IPS-15b (cell line): ENCODE results near the gene FUBP1.

ENCODE experiments used
- H3K27me3 ChIP-seq: one replicate; pipeline ENCODE4 v1.6.1; 2013; ENCODE audit warnings: low read length; ENCODE audit not compliant: control insufficient read depth, insufficient read depth
- H3K36me3 ChIP-seq: one replicate; pipeline ENCODE4 v1.6.1; 2013; ENCODE audit warnings: low read length; ENCODE audit not compliant: control insufficient read depth, insufficient read depth
- H3K4me1 ChIP-seq: one replicate; pipeline ENCODE4 v1.6.1; 2013; ENCODE audit warnings: mild to moderate bottlenecking, low read length; ENCODE audit not compliant: control insufficient read depth, insufficient read depth
- H3K4me3 ChIP-seq: one replicate; pipeline ENCODE4 v1.5.1; 2013; ENCODE audit warnings: low read depth, low read length
- H3K9ac ChIP-seq: one replicate; pipeline ENCODE4 v1.6.1; 2013; ENCODE audit warnings: low read depth, mild to moderate bottlenecking, low read length
- H3K9me3 ChIP-seq: one replicate; pipeline ENCODE4 v1.6.1; 2013; ENCODE audit warnings: mild to moderate bottlenecking, low read length; ENCODE audit not compliant: control insufficient read depth, insufficient read depth

Gene FUBP1

GRCh38 chr1:77958850-77959249 is 20.0 kb downstream of the FUBP1 start:
- H3K27me3 ChIP-seq = no peaks in the 10 kb centered on the region
- no peak overlapping the region for H3K4me3 ChIP-seq
- H3K36me3 ChIP-seq = peaks cover 73% of the 10 kb centered on the region
- H3K4me1 ChIP-seq = no peaks in the 10 kb centered on the region
- H3K9me3 ChIP-seq = no peaks in the 10 kb centered on the region
- no peak overlapping the region for H3K9ac ChIP-seq

GRCh38 chr1:77958391-77958790 is 20.5 kb downstream of the FUBP1 start:
- Histone ChIP-seq H3K9me3 (no peaks in the 10 kb centered on the region), H3K9ac (no peak overlapping the region), H3K4me3 (no peak overlapping the region), H3K4me1 (no peaks in the 10 kb centered on the region), H3K27me3 (no peaks in the 10 kb centered on the region), H3K36me3 (peaks cover 73% of the 10 kb centered on the region)

GRCh38 chr1:77956464-77956863 is 22.4 kb downstream of the FUBP1 start:
- Histone ChIP-seq H3K4me1 (no peaks in the 10 kb centered on the region), H3K36me3 (peaks cover 58% of the 10 kb centered on the region), H3K4me3 (no peak overlapping the region), H3K9me3 (no peaks in the 10 kb centered on the region), H3K9ac (no peak overlapping the region), H3K27me3 (no peaks in the 10 kb centered on the region)

GRCh38 chr1:77955709-77956108 is 23.2 kb downstream of the FUBP1 start:
- no peaks in the 10 kb centered on the region for H3K27me3 ChIP-seq
- H3K4me3 ChIP-seq = no peak overlapping the region
- H3K4me1 ChIP-seq = no peaks in the 10 kb centered on the region
- no peaks in the 10 kb centered on the region for H3K9me3 ChIP-seq
- no peak overlapping the region for H3K9ac ChIP-seq
- H3K36me3 ChIP-seq = peaks cover 53% of the 10 kb centered on the region

- H3K9ac ChIP-seq = no peak overlapping the region
- peaks cover 43% of the 10 kb centered on the region for H3K36me3 ChIP-seq
- no peak overlapping the region for H3K4me3 ChIP-seq
Observed at GRCh38 chr1:77954521-77954920, 24.4 kb downstream of the FUBP1 start.

GRCh38 chr1:77953907-77954306 is 25.0 kb downstream of the FUBP1 start:
- Histone ChIP-seq H3K4me3 (no peak overlapping the region), H3K36me3 (peaks cover 39% of the 10 kb centered on the region), H3K4me1 (no peaks in the 10 kb centered on the region), H3K9me3 (no peaks in the 10 kb centered on the region), H3K9ac (no peak overlapping the region), H3K27me3 (no peaks in the 10 kb centered on the region)

More at GRCh38 chr1:77954521-77954920, 24.4 kb downstream of the FUBP1 start:
- Histone ChIP-seq H3K27me3 (no peaks in the 10 kb centered on the region), H3K4me1 (no peaks in the 10 kb centered on the region), H3K9me3 (no peaks in the 10 kb centered on the region)

GRCh38 chr1:77951328-77951727 is 27.5 kb downstream of the FUBP1 start:
- H3K36me3 ChIP-seq = peaks cover 28% of the 10 kb centered on the region

GRCh38 chr1:77950873-77951272 is 28.0 kb downstream of the FUBP1 start:
- no peaks in the 10 kb centered on the region for H3K27me3 ChIP-seq
- H3K4me1 ChIP-seq = no peaks in the 10 kb centered on the region
- no peaks in the 10 kb centered on the region for H3K9me3 ChIP-seq
- H3K9ac ChIP-seq = no peak overlapping the region
- H3K4me3 ChIP-seq = no peak overlapping the region
- peaks cover 24% of the 10 kb centered on the region for H3K36me3 ChIP-seq

More at GRCh38 chr1:77951328-77951727, 27.5 kb downstream of the FUBP1 start:
- H3K4me1 ChIP-seq = no peaks in the 10 kb centered on the region
- H3K9ac ChIP-seq = no peak overlapping the region
- no peaks in the 10 kb centered on the region for H3K9me3 ChIP-seq
- no peaks in the 10 kb centered on the region for H3K27me3 ChIP-seq
- H3K4me3 ChIP-seq = no peak overlapping the region

- Histone ChIP-seq H3K36me3 (peaks cover 12% of the 10 kb centered on the region), H3K4me1 (no peaks in the 10 kb centered on the region), H3K27me3 (no peaks in the 10 kb centered on the region), H3K9me3 (no peaks in the 10 kb centered on the region), H3K4me3 (no peak overlapping the region), H3K9ac (no peak overlapping the region)
Observed at GRCh38 chr1:77948841-77949424, 29.9 kb downstream of the FUBP1 start.

GRCh38 chr1:77945345-77945744 is 33.5 kb downstream of the FUBP1 start:
- Histone ChIP-seq H3K9me3 (no peaks in the 10 kb centered on the region), H3K36me3 (peaks cover 9% of the 10 kb centered on the region), H3K27me3 (no peaks in the 10 kb centered on the region), H3K9ac (no peak overlapping the region), H3K4me3 (no peak overlapping the region), H3K4me1 (no peaks in the 10 kb centered on the region)

GRCh38 chr1:77942400-77943140 is 36.3 kb downstream of the FUBP1 start:
- H3K4me1 ChIP-seq = no peaks in the 10 kb centered on the region
- peaks cover 4% of the 10 kb centered on the region for H3K36me3 ChIP-seq

GRCh38 chr1:77940921-77941570 is 37.8 kb downstream of the FUBP1 start:
- H3K4me1 ChIP-seq = no peaks in the 10 kb centered on the region
- H3K36me3 ChIP-seq = no peaks in the 10 kb centered on the region
- no peaks in the 10 kb centered on the region for H3K27me3 ChIP-seq
- H3K9ac ChIP-seq = no peak overlapping the region
- no peaks in the 10 kb centered on the region for H3K9me3 ChIP-seq
- H3K4me3 ChIP-seq = no peak overlapping the region

More at GRCh38 chr1:77942400-77943140, 36.3 kb downstream of the FUBP1 start:
- Histone ChIP-seq H3K9me3 (no peaks in the 10 kb centered on the region), H3K9ac (no peak overlapping the region), H3K27me3 (no peaks in the 10 kb centered on the region), H3K4me3 (no peak overlapping the region)
